HG03108 (cell line): ENCODE measurements around the gene CCL19.

ENCODE experiments used
- ATAC-seq: cut with Tn5 transposase; IDR thresholded peaks from one replicate; pipeline ENCODE4 v1.9.1; 2021; ENCODE audit warnings: moderate library complexity; ENCODE audit not compliant: unreplicated experiment

CCL19 gene

GRCh38 chr9:34642679-34643078 lies 48.4 kb downstream of the CCL19 start:
- no peak for ATAC-seq
